GM12875 (cell line): ENCODE results near the gene EEF2K.
"Not testable (repeated sequence)": the region's sequence is repeated elsewhere in the genome, so short reads cannot be mapped to it uniquely, and the experiment has no call there.

ENCODE experiments used
- H3K4me3 ChIP-seq: one replicate; pipeline ENCODE4 v1.5.1; 2011; ENCODE audit warnings: low read depth, low read length, control low read depth
- TF ChIP-seq, protein P1 (sequence below): IDR thresholded peaks from 2 replicates; pipeline ENCODE4 v1.5.1; 2011; ENCODE audit warnings: low read depth, mild to moderate bottlenecking, control low read depth, inconsistent platforms, low read length, moderate library complexity, borderline replicate concordance; ENCODE audit not compliant: insufficient read depth

Gene EEF2K

DNA sequence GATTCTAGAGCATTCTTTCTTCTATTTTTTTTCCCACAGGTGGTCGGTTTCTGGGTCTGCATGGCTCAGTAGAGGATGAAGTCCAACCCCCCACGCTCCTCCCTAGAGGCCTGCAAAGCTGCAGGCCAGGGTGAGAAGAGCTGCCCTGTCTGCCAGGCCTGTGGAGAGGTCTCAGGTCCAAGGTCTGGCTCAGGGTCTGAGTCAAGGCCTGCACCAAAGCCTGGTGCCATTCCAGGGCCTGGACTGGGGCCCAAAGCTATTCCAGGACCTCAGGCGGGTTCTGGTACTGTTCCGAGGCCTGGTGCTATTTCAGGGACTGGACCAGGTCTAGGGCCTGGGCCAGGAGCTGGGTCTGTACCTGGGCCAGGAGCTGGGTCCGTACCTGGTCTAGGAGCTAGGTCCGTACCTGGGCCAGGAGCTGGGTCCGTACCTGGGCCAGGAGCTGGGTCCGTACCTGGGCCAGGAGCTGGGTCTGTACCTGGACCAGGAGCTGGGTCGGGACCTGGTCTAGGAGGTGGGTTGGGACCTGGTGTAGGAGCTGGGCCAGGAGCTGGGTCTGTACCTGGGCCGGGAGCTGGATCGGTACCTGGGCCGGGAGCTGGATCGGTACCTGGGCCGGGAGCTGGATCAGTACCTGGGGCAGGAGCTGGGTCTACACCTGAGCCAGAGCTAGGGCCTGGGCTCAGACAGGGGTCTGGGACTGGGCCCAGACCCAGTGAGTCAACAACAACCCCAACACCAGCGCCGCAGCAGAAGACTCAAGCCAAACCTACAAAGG is 40.4 kb upstream of the EEF2K start:
- no peak overlapping the region for H3K4me3 ChIP-seq
- TF ChIP-seq, protein P1, sequence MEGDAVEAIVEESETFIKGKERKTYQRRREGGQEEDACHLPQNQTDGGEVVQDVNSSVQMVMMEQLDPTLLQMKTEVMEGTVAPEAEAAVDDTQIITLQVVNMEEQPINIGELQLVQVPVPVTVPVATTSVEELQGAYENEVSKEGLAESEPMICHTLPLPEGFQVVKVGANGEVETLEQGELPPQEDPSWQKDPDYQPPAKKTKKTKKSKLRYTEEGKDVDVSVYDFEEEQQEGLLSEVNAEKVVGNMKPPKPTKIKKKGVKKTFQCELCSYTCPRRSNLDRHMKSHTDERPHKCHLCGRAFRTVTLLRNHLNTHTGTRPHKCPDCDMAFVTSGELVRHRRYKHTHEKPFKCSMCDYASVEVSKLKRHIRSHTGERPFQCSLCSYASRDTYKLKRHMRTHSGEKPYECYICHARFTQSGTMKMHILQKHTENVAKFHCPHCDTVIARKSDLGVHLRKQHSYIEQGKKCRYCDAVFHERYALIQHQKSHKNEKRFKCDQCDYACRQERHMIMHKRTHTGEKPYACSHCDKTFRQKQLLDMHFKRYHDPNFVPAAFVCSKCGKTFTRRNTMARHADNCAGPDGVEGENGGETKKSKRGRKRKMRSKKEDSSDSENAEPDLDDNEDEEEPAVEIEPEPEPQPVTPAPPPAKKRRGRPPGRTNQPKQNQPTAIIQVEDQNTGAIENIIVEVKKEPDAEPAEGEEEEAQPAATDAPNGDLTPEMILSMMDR: no peak

DNA sequence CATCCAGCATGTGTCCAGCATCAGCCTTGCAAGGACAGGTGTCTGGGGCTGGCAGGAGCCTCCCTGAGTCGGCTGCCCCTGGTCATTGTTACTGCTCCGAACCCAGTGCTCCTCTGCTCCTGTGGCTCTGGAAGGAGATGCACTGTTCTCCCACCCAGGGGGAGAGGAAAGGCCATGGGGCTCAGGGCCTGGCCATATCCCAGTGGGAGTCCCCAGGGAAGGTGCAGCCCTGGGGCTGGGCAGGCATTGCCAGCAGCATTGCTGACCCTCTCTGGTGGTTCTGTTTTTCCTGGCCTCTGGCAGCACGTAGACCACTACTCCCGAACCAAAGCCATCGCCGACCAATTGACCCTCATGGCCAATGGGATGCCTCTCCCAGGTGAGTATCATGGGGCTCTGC is 34.1 kb upstream of the EEF2K start:
- H3K4me3 ChIP-seq: no peak overlapping the region
- TF ChIP-seq, protein P1: no peak

- H3K4me3 ChIP-seq: not testable (repeated sequence)
Measured at GRCh38 chr16:22172642-22173041, 33.4 kb upstream of the EEF2K start.

DNA sequence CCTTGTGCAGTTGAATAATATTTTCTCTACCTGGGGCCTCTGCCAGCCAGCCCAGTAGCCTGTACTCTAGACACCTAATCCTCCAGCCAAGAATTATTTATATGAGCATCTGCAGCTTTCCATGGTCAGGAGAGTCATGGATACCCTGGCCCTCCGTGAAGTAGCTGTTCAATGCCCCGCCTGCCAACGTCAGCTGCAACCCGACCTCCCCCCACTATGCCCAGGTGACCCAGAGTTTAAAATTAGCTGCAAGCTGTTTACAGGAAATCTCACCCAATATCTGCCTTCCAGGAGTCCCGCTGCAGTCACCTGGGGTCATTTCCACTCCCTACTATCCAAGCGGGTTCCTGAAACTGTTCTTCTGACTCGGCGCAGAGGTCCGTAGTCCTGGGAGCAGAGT is 31.4 kb upstream of the EEF2K start:
- H3K4me3 ChIP-seq: no peak overlapping the region
- TF ChIP-seq, protein P1: no peak

DNA sequence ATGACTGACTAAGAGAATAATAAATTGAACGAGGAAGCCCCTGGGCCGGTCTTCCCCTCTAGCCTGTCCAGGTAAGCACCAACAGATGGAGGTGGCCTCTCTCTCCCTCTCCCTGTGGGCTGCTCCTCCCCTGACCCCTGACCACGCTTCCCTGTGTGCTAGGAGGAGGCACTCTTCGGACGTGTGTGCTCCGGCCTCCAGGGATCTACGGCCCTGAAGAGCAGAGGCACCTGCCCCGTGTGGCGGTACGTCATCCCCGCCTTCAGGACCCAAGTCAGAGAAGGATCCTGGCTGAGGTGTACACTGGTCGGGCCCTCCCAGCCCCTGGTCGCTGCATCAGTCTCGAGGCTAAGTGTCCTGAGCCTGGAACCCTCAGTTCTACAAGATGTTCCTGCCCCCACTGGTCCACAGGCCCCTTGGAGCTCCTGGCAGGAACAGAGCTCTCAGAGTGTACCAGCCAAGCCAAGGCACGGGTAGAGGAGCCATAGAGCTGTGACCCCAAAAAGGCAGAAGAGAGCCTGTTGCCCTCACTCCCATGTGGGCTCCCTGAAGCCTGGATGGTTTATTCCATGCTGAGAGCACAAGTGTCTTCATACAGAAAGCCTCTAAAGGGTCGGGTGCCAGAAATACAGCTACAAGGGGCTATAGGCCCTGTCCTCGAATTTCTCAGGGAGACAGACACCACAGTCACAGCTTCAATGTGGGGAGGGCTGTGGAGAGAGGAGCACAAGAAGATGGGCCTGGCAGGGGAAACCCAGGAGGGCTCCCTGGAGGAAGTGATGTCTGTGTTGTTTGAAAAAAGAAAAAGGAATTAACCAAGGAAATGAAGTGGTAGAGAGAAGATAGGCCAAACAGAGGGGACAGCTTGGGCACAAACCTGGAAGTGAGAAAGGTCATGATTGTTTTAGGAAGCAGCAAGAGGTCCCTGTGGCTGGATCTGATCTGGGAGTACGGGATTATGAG is 27.8 kb upstream of the EEF2K start:
- no peak overlapping the region for H3K4me3 ChIP-seq
- TF ChIP-seq, protein P1: no peak

- H3K4me3 ChIP-seq: no peak overlapping the region
Measured at GRCh38 chr16:22181426-22181825, 24.7 kb upstream of the EEF2K start.

DNA sequence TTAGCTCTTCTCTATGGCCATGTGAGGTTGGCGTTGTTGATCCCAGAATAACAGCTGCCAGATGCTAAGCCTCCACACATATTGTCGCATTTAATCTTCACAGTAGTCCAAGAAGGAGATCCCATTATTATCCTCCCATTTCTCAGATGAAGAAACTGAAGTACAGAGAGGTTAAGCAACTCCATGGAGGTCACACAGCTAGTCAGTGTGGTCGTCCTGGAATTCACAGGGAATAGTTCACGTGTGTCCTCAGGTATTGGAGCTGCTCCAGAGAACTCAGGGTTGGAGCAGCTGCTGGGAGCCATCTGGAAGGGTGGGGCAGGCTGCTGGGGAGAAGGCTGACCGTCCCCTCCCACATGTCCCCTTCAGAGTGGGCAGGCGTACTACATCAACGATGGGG is 24.2 kb upstream of the EEF2K start:
- H3K4me3 ChIP-seq: no peak overlapping the region
- TF ChIP-seq, protein P1: no peak

More at GRCh38 chr16:22181426-22181825, 24.7 kb upstream of the EEF2K start:
- TF ChIP-seq, protein P1: no peak
